Coronary artery (tissue), 2 donors: ENCODE results near the gene KMT2B.

Experiments
- DNase-seq: peaks from one replicate; pipeline ENCODE4 v3.0.0-alpha.2; 2017; ENCODE audit warnings: low spot score
- H3K27ac ChIP-seq, 2 donors: fragments of 200-600 bp; sonication (generic); one replicate each; pipeline ENCODE4 v1.5.1; 2016 to 2019
- H3K4me3 ChIP-seq: fragments of 200-600 bp; sonication (generic); 2 replicates; pipeline ENCODE4 v1.5.1; 2016; ENCODE audit warnings: mild to moderate bottlenecking, moderate library complexity
- TF ChIP-seq, protein P1 (sequence below): fragments of 200-600 bp; sonication (generic); IDR thresholded peaks from one replicate; pipeline ENCODE4 v1.5.1; 2019; ENCODE audit warnings: antibody characterized with exemption

KMT2B gene

GRCh38 chr19:35738887-35739229 lies 21.1 kb downstream of the KMT2B start:
- no peak for DNase-seq
- Histone ChIP-seq H3K4me3 (no peak overlapping the region), H3K27ac (no peak overlapping the region)
- TF ChIP-seq, protein P1, sequence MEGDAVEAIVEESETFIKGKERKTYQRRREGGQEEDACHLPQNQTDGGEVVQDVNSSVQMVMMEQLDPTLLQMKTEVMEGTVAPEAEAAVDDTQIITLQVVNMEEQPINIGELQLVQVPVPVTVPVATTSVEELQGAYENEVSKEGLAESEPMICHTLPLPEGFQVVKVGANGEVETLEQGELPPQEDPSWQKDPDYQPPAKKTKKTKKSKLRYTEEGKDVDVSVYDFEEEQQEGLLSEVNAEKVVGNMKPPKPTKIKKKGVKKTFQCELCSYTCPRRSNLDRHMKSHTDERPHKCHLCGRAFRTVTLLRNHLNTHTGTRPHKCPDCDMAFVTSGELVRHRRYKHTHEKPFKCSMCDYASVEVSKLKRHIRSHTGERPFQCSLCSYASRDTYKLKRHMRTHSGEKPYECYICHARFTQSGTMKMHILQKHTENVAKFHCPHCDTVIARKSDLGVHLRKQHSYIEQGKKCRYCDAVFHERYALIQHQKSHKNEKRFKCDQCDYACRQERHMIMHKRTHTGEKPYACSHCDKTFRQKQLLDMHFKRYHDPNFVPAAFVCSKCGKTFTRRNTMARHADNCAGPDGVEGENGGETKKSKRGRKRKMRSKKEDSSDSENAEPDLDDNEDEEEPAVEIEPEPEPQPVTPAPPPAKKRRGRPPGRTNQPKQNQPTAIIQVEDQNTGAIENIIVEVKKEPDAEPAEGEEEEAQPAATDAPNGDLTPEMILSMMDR, result no peak

DNA sequence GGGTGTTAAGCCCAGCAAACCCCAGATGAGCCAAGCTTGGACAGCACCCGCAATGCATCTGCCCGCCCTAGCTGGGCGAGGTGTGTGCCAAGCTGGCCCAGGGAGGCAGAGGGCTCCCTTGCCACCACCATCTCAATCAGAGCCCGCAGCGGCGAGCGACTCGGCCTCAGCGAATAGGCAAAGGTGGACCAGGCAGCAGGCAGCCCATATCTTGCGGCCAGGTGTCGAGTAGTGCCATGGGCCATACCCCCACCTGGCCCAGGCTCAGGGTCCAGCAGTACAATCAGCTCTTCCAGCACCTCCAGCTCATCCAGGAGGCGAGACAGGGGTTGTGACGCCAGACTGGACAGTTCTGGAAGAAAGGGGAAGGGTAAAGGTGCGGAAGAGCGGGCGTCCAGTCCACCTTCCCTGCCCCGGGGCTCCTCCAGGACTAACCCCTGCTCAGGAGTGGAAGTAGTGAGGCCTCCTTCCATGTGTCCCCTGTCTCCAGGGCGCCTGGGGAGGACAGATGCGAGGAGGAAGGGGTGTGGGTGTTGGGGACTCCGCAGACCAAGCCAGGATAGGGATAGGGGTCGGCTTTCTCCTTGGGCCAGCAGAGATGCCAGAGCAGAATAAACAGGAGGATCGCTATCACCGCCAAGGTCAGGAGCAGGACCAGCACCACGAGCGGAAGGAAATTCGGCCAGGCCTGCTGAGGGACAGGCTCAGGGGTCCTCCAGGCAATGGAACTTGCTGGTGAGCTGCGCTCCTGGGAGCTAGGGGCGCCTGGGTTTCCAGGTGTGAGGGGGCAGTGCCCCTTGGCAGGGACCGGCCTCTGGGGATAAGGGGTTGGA lies 21.7 kb downstream of the KMT2B start:
- no peak for DNase-seq
- H3K27ac ChIP-seq, result peak overlapping the region; percentile 69 to 87
- TF ChIP-seq, protein P1, result no peak
- peak overlapping the region; percentile 77 for H3K4me3 ChIP-seq

- peak overlapping the region; percentile 69 to 87 for H3K27ac ChIP-seq
- TF ChIP-seq, protein P1, result no peak
- H3K4me3 ChIP-seq, result peak overlapping the region; percentile 77
- no peak for DNase-seq
Observed at GRCh38 chr19:35740108-35740422, 22.3 kb downstream of the KMT2B start.

DNA sequence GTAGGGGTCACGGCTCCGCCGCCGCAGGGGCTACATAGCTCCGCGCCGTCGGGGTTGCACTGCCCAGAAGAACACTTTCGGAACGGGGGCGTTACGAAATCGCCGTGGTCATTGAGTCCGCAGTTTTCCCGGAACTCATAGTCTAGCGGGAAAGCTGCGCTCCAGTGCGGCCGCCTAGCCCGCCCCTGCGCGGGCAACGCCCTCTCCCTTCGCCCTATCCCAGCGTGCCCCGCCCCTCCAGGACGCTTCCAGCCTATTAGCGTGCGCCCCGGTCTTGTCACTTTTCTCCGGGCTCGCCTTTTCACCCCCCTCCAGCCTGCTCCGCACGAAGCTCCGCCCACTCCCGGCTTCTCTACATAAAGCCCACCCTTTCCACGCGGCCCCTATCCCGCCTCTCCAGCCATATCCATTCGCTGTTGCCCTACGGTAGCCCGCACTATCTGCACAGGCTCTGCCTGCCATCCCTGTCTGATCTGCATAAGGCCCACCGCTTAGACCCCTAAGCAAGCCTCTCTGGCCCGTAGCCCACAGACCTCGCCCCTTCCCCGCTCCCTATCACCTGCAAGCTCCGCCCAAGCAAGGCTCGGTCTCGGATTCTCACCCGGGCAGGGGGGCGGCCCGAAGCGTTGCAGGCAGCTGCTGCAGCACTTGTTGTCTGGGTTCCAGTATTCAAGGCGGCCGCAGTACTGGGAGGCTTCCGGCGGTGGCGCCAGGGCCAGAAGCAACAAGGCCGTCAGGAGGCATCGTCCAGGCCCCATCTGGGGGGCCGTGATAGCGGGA lies 22.8 kb downstream of the KMT2B start:
- Histone ChIP-seq H3K27ac (peak overlapping the region; percentile 69 to 87), H3K4me3 (peak overlapping the region; percentile 77)
- TF ChIP-seq, protein P1, result no peak
- peak; percentile 99 for DNase-seq

GRCh38 chr19:35741203-35741515 lies 23.4 kb downstream of the KMT2B start:
- Histone ChIP-seq H3K4me3 (peak overlapping the region; percentile 77), H3K27ac (peak overlapping the region; percentile 57 to 87)
- DNase-seq, result no peak
- TF ChIP-seq, protein P1, result no peak

GRCh38 chr19:35742121-35742724 lies 24.4 kb downstream of the KMT2B start, which contains the start of gene IGFLR1:
Gene IGFLR1 (minus strand): TSS chr19:35742452. CDS start chr19:35741180, 1,272 bp downstream.
- Histone ChIP-seq H3K27ac (peak within 1 kb of the TSS; percentile 57 to 87), H3K4me3 (peak within 1 kb of the TSS; percentile 77)
- TF ChIP-seq, protein P1, result no peak
- DNase-seq, result no peak
